GM18508 (cell line): ENCODE measurements around the gene KAT8.
"Not testable (repeated sequence)": the region's sequence is repeated elsewhere in the genome, so short reads cannot be mapped to it uniquely, and the experiment has no call there.

Experiments
- ATAC-seq: cut with Tn5 transposase; IDR thresholded peaks from one replicate; pipeline ENCODE4 v1.9.1; 2021; ENCODE audit warnings: moderate number of reproducible peaks; ENCODE audit not compliant: insufficient read depth, unreplicated experiment

Gene KAT8

GRCh38 chr16:31083081-31083480 lies 34.4 kb upstream of the KAT8 start:
- no peak for ATAC-seq

GRCh38 chr16:31083556-31083955 lies 33.9 kb upstream of the KAT8 start:
- no peak for ATAC-seq

- no peak for ATAC-seq
Observed at GRCh38 chr16:31083981-31084380, 33.5 kb upstream of the KAT8 start.

- no peak for ATAC-seq
Observed at GRCh38 chr16:31084584-31085302, 32.7 kb upstream of the KAT8 start.

DNA sequence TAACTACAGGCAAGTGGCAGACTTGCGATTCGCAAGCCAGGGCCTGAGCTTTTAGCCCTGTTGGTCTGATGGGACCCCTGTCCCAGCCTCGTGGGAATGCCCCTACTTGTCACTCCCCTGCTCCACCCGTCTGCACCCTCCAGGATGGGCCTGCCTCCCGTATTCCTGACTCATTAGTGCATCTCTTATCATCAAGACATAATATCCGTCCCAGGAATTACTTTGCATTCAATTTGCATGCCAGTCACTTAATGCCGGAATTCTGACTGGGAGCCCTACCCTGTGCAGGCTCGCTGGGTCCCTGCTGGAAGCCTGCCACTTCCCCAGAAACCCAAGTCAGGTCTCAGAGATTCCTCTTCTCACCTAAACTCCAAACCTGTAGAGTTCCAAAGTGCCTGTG lies 32.1 kb upstream of the KAT8 start:
- ATAC-seq: no peak

- ATAC-seq: no peak
Observed at GRCh38 chr16:31085873-31086628, 31.4 kb upstream of the KAT8 start.

DNA sequence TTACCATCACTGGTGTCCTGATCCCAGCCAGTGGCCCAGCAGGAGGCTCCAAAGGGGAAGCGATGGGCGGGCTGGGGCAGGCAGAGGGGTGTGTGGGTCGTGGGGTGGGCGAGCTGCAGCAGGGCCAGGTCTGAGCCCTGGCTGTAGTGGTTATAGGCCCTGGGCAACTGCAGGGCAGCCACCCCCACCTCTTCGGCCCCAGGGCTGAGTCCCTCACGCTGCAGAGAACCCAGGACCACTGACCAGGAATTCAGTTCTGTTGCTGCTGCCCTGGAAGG lies 30.9 kb upstream of the KAT8 start:
- ATAC-seq: no peak

DNA sequence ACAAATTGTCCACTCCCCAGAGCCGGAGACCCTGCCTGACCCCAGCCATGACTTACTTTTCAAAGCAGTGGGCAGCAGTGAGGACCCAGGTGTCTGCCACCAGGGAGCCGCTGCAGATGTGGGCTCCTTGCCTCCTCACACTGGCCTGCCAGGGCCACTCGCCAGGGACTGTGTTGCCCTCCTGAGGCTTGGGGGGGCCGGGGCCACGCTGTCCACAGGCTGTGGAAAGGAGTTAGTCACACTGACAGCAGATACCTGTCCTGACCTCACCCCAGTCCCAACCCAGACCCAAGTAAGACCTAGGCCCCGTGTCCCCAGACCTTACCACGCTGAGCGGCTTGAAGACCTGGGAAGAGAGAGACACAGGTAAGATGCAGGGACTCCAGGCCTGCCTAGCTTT lies 30.0 kb upstream of the KAT8 start:
- ATAC-seq: no peak

- ATAC-seq: no peak
Observed at GRCh38 chr16:31087971-31088370, 29.5 kb upstream of the KAT8 start.

GRCh38 chr16:31088459-31089183 lies 28.8 kb upstream of the KAT8 start, which contains the start of gene PRSS53:
Gene PRSS53 (minus strand): TSS chr16:31088943. CDS start chr16:31088809, 134 bp downstream.
- no peak for ATAC-seq

DNA sequence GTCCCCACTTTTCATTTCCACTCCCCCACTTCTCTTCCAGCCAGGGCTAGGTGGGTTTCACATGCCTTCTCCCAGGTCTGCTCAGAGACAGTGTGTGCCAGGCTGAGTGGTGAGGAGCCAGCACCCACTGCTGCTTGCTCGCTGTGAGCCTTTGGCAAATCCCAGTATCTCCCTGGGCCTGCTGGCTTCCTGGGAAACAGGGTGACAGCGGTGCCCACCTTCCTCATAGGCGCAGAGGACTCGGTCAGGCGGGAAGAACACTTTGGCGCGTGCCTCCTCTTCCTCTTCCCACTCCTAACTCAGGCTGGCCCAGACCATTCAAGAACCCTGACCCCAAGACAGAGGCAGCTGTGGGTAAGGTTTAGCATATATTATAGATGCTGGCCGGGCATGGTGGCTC lies 28.3 kb upstream of the KAT8 start:
- ATAC-seq: no peak

DNA sequence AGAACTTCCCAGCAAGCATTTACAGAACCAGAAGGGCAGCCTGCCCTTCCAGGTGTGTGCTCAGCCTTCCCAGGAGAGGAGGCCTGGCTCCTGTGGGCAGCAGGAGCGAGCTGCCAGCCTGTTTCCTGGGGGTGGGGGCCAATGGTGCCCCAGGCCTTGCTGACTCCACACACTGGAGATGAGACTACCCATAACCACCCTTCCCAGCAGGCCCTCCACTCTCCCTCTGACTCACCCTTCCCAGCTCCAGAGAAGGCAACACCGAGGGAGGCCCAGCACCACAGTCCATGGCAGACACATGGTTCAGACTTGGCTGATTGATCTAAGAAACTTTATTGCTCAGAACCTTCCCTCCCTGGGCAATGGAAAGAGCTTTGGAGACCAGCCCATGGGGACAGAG lies 26.9 kb upstream of the KAT8 start:
- no peak for ATAC-seq

DNA sequence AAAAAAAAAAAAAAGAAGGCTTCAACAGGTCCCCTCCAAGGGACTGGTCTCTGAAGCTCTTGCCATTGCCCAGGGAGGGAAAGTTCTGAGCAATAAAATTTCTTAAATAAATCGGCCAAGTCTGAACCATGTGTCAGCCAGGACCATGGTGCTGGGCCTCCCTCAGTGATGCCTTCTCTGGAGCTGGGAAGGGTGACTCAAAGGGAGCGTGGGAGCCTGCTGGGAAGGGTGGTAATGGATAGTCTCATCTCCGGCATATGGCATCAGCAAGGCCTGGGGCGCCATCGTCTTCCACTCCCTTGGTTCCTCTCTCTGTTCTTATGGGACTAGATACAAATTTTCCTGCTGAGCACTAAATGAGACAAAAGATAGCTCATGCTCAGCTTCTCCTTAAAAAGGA lies 25.1 kb upstream of the KAT8 start:
- ATAC-seq: no peak

GRCh38 chr16:31093132-31093703 lies 24.2 kb upstream of the KAT8 start:
- no peak for ATAC-seq

DNA sequence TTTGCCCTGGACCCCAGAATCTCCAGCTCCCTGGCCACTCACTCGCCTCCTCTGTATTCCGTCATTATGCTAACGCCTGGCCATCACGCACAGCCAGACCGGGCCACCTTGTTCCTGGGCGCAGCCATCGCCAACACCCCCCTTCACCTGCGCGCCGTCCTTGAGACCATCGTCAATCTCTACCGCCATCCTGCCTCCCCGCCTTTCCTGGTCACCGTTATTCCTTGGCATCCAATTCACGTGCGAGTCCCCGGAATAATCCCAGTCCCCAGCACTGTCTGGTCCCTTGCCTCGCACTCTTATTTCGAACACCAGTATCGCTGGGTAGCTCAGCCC lies 23.4 kb upstream of the KAT8 start:
- ATAC-seq: peak; percentile 5

GRCh38 chr16:31094424-31095120 lies 22.9 kb upstream of the KAT8 start, which contains the start of gene VKORC1:
Gene VKORC1 (minus strand): TSS chr16:31094797. CDS start chr16:31094729, 68 bp downstream.
- peak; percentile 63 for ATAC-seq

- no peak for ATAC-seq
Observed at GRCh38 chr16:31099860-31100638, 17.4 kb upstream of the KAT8 start.

DNA sequence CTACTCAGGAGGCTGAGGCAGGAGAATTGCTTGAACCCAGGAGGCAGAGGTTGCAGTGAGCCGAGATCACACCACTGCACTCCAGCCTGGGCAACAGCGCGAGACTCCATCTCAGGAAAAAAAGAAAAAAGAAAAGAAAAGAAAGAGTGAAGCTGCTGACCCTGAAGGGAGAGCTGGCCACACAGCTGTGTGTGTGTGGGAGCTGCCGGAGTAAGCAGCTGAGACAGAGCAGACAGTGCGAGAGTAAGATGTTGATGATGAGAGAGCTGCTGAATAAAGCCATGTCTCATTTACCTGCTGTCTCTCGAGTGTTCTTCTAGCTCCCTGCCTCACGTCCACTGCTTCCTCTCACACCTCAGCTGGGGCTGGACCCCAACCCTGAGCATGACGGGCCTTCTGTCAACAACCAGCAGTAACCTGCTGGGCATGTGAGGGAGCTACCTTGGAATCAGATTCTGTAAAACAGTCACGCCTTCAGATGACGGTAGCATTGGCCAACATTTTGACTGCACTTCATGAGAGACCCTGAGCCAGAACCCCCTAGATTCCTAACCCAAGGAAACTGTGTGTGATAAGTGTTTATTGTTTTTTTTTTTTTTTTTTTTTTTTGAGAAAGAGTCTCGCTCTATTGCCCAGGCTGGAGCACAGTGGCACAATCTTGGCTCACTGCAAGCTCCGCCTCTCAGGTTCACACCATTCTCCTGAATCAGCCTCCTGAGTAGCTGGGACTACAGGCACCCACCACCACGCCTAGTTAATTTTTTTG lies 16.4 kb upstream of the KAT8 start:
- not testable (repeated sequence) for ATAC-seq

DNA sequence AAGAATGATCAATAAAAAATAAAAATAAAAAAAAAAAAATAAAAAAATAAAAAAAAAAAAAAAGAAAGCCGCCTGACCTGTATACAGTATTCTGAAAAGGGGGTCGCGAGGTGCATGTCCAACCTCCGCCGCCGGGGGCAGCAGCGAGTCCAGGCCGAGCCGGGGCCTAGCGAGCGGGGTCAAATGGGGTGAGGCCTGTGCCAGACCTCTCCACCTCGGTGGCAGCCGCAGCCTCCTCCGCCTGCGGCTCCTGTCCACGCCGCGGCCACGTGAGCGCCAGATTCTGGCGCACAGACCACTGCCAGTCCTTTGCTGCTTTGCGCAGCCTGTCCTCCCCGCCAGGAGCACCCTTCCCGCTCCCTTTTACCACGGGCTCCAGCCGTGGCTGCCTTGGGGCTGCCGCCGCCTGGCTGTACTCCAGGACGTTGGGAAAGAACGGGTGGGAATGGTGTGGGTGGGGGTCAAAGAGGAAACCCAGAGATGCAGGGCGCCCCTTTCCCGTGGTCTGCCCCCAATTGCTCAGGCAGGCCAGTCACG lies 11.7 kb upstream of the KAT8 start:
- no peak for ATAC-seq
